ENCODE measurements around the gene RING1.
"Not testable (repeated sequence)": the region's sequence is repeated elsewhere in the genome, so short reads cannot be mapped to it uniquely, and the experiment has no call there.

Gene RING1

DNA sequence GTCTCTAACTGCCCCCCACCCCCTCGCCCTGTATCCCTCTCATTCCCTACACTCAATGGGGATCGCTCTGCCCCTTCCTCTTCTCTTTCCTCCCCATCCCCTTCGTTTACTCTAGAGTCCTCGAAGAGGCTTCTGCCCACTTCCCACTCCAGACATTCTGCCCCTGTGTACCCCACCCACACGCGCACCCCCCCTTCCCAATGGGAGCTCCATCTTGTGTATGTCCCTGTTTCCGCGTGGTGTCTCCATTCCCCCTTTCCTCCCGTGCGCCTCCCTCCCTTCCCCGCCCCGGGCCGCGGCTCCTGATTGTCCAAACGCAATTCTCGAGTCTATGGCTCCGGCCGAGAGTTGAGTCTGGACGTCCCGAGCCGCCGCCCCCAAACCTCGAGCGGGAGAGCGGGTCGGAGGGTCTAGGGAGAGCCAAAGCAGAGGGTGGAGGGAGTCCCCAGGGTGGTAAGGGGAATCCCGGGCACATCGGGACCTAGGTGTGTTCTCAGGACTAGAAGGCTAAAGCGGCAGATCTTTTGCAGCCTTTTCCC, 679 bp upstream of the RING1 start:
- DNase-seq = no peak

DNA sequence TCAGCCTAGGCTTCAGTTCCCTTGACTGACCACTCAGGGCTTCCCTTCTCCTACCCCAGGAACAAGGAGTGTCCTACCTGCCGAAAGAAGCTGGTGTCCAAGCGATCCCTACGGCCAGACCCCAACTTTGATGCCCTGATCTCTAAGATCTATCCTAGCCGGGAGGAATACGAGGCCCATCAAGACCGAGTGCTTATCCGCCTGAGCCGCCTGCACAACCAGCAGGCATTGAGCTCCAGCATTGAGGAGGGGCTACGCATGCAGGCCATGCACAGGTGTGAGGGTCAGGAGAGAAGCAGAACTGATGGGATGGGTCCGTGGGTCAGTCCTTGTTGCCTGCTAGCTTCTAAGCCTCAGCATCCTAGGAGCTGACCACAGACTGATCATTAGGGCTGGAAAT, 1.6 kb downstream of the RING1 start:
- no peak for DNase-seq

DNA sequence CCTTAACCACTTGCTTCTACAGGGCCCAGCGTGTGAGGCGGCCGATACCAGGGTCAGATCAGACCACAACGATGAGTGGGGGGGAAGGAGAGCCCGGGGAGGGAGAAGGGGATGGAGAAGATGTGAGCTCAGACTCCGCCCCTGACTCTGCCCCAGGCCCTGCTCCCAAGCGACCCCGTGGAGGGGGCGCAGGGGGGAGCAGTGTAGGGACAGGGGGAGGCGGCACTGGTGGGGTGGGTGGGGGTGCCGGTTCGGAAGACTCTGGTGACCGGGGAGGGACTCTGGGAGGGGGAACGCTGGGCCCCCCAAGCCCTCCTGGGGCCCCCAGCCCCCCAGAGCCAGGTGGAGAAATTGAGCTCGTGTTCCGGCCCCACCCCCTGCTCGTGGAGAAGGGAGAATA, 2.8 kb downstream of the RING1 start:
- DNase-seq = no peak

DNA sequence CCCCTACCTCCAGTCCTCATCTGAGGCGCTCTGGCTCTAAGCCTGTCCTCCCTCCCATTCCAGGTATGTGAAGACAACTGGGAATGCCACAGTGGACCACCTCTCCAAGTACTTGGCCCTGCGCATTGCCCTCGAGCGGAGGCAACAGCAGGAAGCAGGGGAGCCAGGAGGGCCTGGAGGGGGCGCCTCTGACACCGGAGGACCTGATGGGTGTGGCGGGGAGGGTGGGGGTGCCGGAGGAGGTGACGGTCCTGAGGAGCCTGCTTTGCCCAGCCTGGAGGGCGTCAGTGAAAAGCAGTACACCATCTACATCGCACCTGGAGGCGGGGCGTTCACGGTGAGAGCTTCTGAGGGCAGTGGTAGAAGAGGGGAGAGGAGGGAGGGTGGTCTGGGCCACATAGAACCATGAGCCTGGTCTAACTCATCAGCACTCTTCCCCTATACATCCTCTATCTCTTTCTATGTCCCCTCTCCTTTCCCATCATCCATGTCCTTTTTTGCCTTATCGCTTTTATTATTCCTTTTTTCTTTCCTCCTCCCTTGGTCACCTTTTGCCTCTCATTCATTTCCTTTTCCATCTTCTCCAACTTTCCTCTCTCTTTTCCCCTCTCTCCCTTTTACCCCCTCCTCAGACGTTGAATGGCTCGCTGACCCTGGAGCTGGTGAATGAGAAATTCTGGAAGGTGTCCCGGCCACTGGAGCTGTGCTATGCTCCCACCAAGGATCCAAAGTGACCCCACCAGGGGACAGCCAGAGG, 3.5 kb downstream of the RING1 start:
- DNase-seq = no peak

DNA sequence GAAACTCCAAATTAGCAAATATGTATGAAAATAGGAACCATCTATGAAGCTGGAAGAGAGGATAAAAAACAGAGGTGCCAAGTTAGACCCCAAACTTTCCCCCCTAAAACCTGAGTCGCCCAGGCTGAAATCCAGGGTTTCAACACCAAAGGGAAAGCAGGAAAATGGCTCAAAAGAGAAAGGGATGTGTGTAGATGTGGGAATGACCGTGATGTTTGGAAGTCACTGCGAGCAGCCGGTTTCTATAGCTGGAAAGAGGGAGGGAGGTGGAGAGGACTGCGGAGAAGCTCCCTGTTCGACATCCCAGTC, 4.5 kb downstream of the RING1 start:
- no peak for DNase-seq

DNA sequence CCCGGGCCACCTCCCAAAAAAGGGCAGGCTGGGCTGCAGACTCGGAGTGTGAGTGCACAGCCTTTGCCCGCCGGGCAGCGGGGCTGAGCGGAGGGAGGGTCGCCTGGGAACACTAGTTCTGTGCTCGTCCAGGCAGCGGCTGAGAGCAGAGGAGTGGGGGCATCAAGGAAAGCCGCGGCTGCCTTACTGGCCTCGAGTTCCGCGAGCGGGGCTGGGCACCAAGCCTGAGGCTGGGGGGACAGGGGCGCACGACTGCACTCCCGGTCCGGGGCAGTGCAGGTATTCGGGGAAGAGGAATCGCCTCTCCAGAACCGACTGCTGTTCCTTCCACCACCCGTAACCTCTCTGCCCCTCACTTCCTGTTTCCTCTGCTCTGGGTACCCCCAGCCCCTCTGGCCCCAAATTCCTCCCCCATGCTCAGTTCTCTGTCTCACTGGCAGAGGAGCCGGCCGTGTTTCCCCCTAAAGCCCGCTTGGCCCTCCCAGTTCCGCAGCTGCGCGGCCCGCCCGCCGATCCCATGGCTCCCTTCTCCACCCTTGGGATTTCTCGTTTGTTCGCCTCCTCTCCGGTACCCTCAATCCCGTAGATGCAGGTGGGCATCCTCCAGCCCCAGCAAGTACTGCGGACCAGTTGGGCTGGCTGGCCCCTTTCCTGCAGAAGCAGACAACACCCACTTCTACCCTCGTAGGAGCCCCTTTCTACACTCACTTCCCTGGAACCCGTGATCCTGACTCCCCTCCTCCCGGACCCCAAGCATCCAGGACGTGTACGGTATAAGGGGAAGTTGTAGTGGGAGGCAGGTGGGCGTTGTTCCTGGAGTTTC, 5.1 kb downstream of the RING1 start:
- DNase-seq = no peak

DNA sequence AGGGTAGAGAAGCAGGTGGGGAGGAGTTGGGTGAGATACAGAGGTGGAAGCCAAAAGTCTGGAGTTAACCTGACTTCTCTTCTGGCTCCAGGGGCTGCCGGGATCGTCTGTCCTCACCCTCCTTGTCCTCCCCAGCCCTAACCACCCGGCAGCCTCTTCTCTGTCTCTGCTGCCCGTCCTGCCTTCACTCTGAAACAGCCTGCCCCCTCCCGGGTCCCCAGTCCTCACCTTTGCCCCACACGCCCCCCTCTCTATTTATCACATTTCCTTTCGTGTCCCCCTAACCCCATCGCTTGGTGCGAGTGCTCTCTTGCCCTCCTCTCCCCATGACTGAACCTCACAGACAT, 5.7 kb downstream of the RING1 start:
- DNase-seq = no peak

DNA sequence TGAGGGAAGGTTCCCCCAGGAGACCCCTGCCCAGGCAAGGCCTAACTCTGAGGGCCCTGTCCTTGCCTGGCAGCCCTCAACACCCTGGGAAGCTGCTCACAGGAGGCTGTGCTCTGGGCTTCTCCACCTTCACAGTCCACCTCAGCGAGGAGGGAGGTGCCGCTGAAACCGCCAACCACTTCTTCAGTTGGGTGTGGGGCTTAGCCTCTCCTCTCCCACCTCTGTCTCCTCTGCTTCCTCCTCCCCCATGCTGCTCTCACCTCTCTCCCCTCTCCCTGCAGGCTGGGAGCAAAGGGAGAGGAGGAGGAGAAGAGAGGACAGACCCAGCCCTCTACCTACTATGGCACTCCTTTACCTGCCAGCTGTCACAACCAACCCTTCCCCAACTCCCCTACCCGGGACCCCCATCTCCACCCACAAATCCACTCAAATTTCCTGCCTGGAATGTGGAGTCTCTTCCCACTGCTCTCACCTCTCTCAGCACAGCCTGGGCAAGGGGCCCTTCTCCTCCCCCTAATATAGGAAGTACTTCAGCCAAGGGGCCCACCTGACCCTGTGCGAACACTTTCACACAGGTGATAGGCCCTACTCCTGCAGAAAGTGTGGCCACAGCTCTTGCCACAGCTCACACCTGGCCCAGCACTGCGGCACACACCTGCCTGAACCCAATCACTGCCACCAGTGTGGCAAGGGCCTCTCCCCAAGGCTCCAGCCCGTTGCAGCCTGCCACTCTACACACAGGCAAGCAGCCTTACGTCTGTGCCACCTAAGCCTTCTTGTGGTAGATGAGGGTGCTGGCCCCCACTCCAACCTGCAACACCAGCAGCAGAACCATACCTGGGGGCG, 7.2 kb downstream of the RING1 start:
- DNase-seq = no peak

DNA sequence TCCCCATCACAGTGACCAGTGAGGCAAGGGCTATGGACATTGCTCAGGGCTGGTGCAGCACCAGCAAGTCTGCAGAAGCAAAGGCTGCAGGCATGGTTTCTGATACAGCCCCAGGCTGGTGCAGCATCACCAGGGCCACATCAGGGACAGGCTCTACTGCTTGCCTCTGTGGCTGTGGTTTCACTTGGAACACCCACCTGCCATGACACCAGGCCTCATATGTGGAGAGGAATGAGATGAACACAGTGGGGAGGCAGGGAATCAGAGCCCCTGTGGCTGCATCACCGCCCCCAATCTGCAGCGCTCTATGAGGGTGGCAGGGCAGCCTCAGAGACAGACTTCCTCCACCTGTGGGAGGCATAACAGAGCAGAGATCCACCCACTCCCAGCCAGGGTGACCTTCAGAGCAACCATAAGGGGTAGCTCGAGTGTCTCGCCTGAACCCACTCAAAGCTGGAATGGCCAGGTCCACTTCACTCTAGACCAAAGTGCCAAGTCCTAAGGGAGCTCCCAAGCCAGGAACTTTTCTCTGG, 7.9 kb downstream of the RING1 start:
- no peak for DNase-seq

DNA sequence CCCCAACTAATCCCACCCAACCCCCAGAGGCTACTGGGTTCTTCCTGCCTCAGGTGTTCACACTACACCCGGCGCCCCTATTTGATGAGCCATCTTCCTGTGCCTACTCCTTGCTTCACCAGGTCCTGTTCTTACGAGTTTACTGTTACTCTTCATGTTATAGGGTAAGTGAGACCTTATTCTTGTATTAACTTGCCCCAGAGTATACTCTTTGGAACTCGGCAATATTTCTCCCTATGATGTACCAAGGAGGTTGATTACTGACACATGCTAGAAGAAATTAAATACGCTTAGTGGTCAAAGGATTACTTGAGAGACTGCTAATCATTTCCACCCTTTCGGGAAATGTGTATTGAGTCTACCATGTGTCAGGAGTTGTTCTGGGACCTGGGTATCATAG, 8.9 kb downstream of the RING1 start:
- DNase-seq = no peak

DNA sequence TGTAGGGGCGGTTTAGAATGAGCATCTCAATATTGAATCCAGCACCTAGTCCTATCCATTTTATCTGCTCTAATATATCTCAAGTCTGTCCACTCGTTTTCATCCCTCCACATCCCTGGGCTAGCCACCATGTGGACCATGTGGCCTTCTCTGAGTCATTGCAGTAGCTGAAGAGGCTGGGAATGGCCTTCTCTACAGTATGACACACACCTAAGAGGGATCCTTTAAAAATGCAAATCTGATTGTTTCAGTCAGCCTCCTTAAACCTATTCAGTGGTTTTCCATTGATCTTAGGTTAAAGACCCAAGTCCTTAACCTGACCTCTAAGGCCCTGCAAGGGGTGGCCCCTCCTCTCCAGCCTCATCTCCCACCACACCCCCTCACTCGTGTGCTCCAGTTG, 9.4 kb downstream of the RING1 start:
- DNase-seq = no peak

DNA sequence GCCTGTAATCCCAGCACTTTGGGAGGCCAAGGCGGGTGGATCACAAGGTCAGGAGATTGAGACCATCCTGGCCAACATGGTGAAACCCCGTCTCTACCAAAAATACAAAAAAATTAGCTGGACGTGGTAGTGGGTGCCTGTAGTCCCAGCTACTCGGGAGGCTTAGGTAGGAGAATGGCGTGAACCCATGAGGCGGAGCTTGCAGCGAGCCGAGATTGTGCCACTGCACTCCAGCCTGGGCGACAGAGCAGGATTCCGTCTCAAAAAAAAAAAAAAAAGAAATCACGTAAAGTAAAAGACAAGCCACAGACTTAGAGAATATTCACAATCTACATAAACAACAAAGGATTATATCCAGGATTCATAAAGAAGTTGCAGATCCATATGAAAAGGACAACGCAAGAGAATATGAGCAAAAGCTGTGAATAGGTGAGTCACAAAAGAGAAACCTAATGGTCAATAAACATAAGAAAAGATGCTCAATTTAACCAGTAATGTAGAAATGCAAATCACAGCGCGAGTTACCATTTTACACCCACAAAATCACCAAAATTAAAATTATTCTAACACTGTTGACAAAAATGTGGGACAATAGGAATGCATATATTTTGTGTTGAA, 18.3 kb downstream of the RING1 start:
- DNase-seq = not testable (repeated sequence)

DNA sequence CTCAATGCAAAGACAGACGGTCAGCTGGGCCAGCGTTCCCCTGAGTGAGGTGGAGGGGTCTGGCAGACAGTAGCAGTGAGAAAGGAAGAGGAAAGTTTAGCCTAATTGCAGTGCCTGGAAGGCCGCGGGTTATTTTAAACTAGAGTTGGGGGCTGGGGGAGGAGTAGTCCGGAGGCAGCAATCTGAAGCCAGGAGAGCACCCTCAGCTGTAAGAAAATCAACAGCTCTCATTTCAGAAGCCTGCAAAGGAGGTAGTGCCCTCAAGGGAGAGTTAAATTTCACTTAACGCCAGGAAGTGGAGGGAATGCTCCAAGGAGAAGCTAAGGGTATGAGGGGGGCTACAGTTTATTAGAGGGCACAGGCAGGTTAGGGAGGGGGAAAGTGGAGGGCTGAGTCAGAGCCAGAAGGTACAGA, 26.9 kb downstream of the RING1 start:
- DNase-seq = no peak

DNA sequence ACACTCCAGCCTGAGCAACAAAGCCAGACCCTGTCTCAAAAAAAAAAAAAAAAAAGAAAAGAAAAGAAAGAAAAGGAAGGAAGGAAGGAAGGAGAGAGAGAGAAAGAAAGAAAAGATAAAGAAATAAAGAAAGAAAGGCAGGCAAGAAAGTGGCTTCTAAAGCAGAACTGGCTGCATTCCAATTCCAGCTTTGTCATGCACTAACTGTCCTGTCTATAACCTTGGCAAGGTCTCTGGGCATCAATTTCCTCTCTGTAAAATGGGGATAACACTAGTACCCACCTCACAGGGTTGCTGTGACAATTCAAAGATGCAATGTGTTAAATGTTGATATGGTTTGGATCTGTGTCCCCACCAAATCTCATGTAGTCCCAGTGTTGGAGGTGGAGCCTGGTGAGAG, 28.0 kb downstream of the RING1 start:
- no peak for DNase-seq

DNA sequence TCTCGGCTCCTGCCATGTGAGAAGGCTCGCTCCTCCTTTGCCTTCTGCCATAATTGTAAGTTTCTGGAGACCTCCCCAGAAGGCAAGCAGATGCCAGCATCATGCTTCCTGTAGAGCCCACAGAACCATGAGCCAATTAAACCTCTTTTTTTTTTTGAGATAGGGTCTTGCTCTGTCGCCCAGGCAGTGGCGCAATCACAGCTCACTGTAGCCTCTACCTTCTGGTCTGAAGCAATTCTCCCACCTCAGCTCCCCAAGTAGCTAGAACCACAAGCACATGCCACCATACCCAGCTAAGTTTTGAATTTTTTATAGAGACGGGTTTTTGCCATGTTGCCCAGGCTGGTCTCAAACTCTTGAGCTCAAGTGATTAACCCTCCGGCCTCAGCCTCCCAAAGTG, 28.6 kb downstream of the RING1 start:
- no peak for DNase-seq

DNA sequence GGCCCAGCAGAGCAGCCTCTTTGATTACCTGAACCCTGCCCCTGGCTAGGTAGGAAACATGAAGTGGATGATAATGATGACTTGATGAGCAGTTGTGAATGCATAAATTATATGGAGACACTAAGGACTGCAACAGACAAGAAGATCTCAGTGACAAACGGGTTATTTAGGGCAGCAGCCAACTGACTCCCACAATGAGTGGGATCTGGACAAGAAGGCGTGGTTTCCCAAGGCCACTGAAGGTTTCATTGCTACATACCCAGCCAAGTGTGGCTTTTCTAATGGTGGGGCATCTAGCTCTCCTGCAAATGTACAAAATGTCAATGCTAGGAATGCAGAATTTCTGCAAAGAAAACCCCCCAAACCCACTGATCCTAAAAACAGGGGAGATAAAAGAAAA, 29.4 kb downstream of the RING1 start:
- DNase-seq = no peak

DNA sequence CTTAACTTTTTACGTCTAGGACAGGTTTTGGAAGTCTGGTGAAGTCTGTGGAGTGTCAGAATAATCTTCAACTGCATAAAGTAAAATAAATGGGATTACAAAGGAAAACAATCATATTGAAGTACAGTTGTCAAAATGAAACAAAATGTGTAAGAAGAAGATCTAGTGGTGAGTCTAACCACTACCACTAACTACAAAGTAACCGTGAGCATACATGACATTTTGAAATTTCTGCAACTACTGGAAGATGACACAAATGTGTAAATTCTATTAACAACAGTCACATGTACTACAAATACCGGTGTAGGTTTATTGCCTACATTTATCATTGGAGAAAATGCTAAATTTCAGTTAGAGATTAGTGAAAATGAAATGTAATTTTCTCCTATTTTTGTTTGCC, 33.7 kb downstream of the RING1 start:
- DNase-seq = no peak

DNA sequence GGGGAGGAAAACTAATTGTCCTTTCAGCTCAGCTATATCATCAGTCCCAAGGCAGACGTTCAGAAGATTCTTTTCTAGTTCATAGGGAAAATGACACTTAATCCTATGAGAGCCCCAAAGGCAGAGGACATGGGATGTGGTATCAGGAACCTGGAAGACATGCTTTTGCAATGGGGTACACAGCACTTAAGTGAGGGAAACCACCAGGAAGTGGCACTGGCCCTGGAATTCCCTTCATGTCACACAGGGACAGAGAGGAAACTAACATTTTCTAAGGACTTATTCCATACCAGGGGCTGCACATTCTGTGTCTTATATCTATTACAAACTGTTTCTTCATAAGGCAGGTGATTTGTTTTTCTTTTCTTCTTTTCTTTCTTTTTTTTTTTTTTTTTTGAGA, 35.2 kb downstream of the RING1 start:
- DNase-seq = no peak

DNA sequence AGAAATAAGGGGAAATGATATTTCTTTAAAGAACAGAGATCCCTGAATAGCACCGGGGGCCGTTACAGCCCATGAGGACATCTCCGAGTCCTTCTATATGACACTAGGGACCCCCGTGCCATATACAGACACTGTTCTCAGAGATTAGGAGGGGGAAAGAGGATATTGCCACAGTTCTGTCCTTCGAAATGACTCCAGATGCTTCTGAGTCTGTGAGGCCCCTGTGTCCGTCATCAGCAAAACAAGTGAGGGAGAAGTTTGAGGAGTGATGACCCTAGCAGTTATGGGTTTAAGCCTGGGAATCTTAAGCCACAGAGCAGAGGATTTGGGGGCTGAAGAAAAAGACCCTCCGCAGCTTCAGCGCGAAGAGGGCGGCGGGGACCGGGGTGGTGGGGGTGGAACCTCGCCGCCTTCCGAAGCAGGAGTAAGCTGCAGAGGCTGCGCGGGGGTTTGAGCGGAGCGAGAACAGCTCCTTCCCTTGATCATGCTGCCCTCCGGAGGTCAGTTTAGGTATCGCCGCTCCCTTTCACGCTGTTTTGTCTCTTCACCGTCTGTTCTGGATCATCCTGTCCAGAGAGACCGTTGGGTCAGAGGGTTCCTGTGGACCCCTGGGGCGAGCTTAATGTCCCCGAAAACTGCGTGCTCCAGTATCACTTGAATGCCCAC, 39.8 kb downstream of the RING1 start:
- DNase-seq = peak; percentile 92

DNA sequence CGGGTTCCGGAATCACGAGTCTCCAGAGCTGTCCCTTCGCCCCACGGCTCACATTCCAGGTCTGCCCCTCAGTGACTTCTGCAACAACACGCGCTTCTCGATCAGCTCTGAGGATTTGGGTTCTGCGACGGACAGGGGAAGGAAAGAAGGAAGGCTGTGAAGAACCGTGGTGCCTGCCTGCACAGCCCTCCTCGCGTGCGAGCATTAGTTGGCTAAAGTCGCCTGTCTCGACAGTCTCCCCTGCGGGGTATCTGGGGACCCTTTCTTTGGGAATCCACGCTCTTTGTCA, 40.3 kb downstream of the RING1 start:
- no peak for DNase-seq

DNA sequence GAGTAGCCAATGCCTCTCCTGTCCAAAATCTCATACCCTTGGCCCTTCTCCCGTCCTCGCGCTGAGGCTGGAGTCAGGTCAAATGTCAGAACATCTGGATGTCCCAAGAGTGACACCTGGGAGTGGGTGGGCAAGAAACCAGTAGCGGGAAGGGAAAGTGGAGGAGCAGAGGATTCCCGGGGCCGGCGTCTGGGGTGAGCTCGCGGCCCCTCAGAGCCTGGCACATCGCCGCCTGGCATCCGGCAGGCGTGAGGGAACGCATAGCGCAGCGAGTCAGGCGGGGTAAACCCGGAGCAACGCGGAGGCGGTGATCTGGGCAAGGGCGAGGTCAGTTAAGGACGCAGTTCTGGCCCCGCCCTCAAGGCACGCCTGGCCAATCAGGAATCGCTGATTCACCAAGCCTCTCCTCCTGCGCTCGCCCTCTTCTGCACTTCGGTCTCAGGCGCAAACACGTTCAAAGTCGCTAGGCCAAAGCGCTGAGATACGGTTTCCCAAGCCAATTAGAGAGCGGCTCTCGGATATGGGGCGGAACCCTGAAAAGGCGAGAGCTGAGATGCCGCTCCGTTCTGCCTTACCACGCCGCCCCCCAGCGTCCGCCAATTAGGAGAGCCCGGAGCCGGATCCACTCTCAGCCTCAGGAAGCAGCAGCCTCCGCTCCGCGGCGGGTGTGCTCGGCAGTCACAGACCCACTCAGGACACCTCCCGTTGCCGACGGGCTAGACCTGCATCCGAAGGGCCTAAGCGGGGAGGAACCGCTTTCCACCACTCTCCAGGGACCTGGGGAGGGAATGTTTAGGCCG, 40.8 kb downstream of the RING1 start:
- DNase-seq = peak; percentile 91
